Body of pancreas (tissue), 4 donors: ENCODE data around the gene HPS5.

ENCODE experiments used
- POLR2A ChIP-seq, 3 donors: fragments of 450-650 bp; IDR thresholded peaks; one replicate each; pipeline ENCODE4 v1.6.1; 2016; ENCODE audit warnings: antibody characterized with exemption in 3 of 3, mild to moderate bottlenecking in 2 of 3
- TF ChIP-seq, protein P1 (sequence below), 7 experiments: fragments of 450-650 bp in 4 of 7; fragments of 200-600 bp in 3 of 7; sonication (generic) in 3 of 7; IDR thresholded peaks; one replicate each; pipeline ENCODE4 v1.5.1; 2016 to 2019; ENCODE audit warnings: antibody characterized with exemption in 7 of 7

- no peak for TF ChIP-seq POLR2A (IDR thresholded peaks at IDR 0.05)
- TF ChIP-seq, protein P1, sequence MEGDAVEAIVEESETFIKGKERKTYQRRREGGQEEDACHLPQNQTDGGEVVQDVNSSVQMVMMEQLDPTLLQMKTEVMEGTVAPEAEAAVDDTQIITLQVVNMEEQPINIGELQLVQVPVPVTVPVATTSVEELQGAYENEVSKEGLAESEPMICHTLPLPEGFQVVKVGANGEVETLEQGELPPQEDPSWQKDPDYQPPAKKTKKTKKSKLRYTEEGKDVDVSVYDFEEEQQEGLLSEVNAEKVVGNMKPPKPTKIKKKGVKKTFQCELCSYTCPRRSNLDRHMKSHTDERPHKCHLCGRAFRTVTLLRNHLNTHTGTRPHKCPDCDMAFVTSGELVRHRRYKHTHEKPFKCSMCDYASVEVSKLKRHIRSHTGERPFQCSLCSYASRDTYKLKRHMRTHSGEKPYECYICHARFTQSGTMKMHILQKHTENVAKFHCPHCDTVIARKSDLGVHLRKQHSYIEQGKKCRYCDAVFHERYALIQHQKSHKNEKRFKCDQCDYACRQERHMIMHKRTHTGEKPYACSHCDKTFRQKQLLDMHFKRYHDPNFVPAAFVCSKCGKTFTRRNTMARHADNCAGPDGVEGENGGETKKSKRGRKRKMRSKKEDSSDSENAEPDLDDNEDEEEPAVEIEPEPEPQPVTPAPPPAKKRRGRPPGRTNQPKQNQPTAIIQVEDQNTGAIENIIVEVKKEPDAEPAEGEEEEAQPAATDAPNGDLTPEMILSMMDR (IDR thresholded peaks at IDR 0.05): no peak
These were observed 1.3 kb downstream of the HPS5 start for GRCh38 chr11:18320617-18321016.
